Adipose tissue (tissue), 3 donors: Measurements from ENCODE around the gene ENPP3. TPM values are rescaled to one million over a fixed set of nuclear protein-coding genes. Genes with fewer than 3 reads are reported as not detected.

Experiments used
- H3K27ac ChIP-seq: one replicate; pipeline ENCODE4 v1.5.1; 2013; ENCODE audit warnings: low read depth, low read length
- WGBS, 3 donors: extraction: QIAGEN DNeasy Blood & Tissue Kit; methylation state at CpG; one replicate each; pipeline ENCODE4 v1.1.7; 2013; 5-methylcytosine and 5-hydroxymethylcytosine counted together
- polyA plus RNA-seq, 3 donors: library from polyadenylated mRNA; stranded (reverse); fragments of 200-250 nt; gene quantifications; one replicate each; pipeline ENCODE4 v1.2.3, GENCODE V29; 2013
- donor health status: healthy with polysubstance abuse.
- donor health status: Bipolar disorder and iron deficiency.
- donor health status: healthy.

ENPP3 gene
- polyA plus RNA-seq, 3 donors: 0.09 to 0.56 (median 0.54) TPM

DNA sequence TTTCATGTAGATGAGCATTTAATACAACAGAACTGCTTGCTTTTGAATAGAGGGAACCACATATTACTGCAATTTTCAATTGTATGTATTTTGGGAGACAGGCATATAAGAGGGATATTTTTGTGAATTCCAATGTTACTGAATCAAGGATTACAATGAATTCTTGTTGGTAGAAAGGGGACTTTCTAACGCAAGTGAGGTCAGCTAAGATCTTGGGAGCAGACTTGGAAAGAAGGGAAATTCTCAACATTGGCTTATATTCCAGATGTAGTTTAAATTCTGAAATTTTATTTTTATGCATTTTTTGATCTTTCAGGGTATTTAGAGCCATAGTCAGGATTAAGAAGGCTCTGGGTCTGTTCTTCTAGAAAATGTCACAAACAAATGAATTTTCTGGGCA, 117.0 kb downstream of the ENPP3 start:
- no peak overlapping the region for H3K27ac ChIP-seq
- 69 to 100% (median 71%) methylated on average over 1 of the region's 1 CpG for WGBS, 3 donors

DNA sequence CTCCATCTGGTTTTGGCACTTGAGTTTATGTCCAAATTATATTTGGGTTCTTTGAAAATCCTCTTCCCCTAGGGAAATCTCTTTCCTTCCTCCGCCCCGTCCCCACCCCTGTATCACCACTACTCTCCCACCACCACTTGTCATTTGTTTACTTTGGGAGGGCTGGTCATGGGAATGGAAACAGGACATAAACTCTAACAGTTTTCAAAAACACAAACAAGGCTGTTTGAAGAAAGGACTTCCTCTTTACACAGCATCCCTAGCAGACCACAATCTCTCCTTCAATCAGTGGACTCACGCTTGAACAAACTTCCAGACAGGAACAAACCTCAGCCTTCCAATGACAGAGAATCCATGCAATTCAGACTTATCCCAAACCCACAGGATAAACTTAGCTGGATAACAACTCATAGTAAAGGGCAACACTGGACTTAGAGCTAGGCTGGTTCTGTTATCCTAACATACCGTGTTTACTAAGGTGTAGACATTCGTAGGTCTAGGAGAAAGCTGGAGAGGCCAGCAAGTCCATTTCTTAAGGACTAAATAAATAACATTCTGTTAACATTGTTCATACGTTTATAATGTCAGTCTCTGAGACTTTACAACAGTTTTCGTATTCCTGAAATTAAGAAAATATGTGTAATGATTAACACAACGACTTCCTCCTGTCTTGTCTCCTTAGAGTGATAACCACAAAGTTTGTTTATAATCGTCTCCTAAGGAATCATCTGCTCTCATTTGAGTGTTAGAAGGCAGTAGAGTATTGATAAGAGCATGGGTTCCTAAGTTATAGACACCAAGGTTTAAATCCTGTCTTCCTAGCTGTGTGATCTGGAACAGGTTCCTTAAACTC, 117.8 kb downstream of the ENPP3 start:
- WGBS, 3 donors: 46 to 61% (median 47%) methylated on average over 9 of the region's 9 CpGs
- no peak overlapping the region for H3K27ac ChIP-seq

DNA sequence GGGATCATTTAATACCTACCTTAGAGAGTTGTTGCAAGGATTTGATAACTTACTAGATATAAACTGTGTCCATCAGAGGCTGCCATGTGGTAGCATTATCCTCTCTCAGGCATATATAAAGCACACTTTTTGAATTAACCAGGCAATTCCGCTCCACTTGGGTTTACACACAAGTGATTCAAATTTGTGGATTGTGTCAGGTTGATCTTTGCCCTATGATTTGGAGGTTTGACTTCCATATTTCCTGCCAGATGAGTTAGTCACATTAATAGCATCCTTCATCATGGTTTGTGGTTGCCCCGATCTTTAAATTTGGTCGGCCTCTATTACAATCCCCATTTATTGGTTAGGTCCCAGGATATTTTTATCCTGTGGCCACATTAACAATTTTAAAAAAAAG, 118.5 kb downstream of the ENPP3 start:
- H3K27ac ChIP-seq: no peak overlapping the region
- 86 to 96% (median 90%) methylated on average over 3 of the region's 3 CpGs for WGBS, 3 donors

DNA sequence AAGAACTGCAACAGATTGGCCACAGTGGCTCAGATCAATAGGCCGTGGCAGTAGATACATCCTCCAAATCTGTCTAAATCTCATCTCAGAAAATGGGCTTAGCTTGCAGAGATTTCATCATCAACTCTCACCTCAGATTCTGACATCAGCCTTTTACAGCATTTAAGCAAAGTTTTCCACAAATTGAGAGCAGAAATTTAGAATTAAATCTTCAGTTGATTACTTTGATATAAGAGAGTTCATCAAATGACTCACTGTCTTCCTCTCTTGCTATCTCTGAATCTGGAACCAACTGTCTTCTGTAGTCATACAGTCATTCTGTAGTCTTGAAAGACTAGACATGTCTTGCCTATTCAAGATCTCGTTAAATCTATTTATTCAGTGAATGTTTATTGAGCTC, 118.9 kb downstream of the ENPP3 start:
- 87 to 92% (median 87%) methylated on average over 2 of the region's 2 CpGs for WGBS, 3 donors
- no peak overlapping the region for H3K27ac ChIP-seq

DNA sequence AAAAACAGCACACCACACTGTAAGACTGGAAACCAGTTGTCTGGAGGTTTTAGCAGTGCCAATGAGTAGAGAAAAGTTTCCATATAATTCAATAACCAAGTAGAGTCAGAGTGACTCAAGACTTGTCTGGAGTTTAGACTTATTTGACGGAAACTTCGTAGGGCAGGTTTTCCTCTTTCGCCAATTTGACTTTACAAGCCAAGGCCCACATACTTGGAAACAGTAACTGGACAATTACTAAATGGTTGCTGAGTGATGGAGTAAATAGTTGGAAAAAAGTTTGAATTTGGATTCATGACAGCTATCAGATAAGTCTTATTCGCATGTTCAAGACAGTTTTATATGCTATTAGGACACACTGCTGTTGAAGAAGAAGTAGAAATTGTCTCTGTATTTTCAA, 121.8 kb downstream of the ENPP3 start:
- 70 to 88% (median 79%) methylated on average over 4 of the region's 4 CpGs for WGBS, 3 donors
- H3K27ac ChIP-seq: no peak overlapping the region

DNA sequence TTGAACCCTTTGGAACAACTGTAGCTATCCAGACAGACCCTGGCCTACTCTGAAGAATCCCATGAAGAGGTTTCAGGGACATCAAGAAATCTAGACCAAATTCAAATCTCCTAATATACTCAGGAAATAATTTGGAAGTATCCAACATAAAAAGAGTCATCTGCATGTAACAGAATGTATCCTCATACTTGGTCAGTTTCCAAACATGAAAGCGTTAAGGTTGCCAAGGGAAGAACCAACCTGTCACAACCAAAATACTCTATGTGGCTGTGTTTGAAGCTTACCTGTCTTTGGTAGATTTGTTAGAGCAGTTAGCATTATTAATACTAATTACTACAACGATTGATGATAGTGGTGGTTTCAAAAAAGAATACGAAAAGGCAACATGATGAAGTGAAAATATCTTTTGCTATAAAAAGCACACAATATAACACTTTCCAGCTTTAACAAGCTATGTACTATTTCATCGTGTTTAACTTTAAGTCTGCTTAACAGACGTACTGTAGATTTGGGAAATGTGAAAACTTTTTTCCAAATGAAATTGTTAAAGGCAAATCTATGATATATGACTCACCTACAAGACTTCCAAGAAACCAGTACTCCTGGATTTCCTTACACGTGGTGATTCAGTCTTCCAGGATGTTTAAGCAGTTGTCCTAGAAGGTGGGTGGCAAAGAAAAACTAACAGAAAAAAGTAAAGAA, 124.1 kb downstream of the ENPP3 start:
- H3K27ac ChIP-seq: no peak overlapping the region
- 72 to 75% (median 72%) methylated on average over 6 of the region's 6 CpGs for WGBS, 3 donors

DNA sequence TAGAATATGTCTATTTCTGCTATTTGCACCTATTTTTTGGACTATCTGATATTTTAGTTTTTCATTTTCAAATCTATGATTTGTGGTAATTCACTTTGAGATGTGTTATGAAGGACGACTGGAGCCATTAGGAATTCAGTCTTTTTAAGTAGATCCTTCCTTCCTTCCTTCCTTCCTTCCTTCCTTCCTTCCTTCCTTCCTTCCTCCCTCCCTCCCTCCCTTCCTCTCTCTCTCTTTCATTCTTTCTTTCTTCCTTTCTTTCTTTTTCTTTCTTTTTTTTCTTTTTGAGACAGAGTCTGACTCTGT, 124.6 kb downstream of the ENPP3 start:
- no peak overlapping the region for H3K27ac ChIP-seq
- WGBS, 3 donors: 71 to 83% (median 78%) methylated on average over 1 of the region's 1 CpG

DNA sequence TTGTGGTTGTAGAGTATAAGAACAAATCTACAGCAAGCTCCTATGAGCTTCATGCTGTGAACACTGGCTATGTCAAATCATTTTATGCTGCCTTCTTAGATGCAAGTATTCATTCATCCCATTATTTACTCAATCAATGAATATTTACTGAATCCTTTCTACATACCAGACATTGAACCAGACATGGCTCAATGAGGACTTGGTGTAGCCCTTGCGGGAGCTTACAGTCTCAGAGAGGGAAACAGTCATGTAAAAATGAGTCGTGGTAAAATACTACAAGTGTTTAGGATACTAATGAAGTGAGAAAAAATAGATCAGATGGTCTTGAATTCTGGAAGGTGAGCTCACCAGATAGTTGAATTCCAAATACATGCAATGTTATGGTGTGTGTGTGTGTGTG, 125.9 kb downstream of the ENPP3 start:
- 89 to 91% (median 90%) methylated on average over 2 of the region's 2 CpGs for WGBS, 3 donors
- no peak overlapping the region for H3K27ac ChIP-seq

DNA sequence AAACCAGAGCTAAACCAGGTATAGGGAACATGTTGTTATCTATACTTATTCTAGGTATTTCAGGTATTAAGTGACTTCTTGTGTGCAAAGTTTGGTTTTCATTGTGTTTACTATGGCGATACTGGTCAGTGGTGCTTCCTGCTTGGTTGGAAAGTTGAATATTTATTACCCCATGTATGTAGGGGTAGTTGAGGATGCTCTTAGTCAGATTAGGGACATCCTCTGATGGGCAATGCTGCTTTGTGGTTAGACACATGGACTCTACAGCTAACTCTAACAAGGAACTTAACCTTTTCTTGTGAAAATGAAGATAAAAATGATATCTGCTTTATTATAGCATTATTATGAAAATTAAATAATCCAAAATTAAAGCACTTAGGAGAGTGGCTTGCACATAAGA, 126.6 kb downstream of the ENPP3 start:
- 46 to 58% (median 48%) methylated on average over 1 of the region's 1 CpG for WGBS, 3 donors
- no peak overlapping the region for H3K27ac ChIP-seq

DNA sequence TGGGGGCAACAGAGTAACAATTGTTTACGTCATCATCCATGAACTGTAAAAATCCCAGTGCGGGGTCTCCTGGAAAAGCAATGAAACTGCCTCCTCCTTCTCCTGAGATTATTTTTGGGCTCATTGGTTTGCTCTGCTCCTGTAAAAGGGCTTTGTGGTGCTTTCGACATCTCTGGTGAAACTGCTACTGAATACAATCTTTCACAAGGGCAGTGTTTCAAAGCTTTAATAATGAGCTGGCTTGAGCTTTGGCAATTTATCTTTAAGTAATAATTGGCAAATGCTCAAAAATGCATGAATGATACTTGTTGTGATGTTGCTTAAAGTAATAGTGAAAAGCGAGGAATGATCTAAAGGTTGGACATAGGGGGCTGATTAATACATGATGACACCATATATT, 127.2 kb downstream of the ENPP3 start:
- no peak overlapping the region for H3K27ac ChIP-seq
- 72 to 87% (median 76%) methylated on average over 4 of the region's 4 CpGs for WGBS, 3 donors

DNA sequence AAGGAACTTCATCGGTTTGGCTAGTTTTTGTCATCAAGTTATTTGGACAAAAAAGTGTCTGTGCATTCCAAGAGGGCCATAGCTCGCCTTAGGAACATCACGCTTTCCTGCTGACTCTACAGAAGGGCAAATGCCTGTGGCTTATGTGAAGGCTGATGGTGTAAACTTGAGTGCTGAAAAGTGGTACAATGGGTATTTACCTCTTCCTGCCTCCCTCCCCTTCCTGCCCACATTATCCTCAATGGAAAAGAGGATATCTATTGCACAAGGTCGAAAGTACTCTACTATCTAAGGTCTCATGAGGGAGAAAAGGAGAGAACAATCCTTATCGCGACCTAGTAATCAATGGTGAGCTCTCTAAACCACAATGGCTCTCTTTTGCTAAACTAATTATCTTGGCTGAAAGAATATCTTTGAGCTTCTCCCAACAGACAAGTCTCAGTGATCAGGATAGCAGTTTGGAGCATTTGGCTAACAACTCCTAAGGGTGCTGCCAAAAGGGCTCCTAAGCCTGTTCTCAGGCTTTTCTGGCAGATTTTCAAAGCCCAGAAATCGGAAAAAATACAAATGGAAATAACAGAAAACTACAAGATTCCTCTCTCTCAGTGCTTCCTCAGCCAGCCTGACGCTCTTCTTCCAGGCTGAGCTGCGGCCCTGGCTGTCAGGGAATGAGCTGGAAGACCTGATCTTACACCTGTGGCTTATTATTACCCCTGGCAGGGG, 128.1 kb downstream of the ENPP3 start:
- H3K27ac ChIP-seq: no peak overlapping the region
- WGBS, 3 donors: 46 to 71% (median 57%) methylated on average over 9 of the region's 9 CpGs

DNA sequence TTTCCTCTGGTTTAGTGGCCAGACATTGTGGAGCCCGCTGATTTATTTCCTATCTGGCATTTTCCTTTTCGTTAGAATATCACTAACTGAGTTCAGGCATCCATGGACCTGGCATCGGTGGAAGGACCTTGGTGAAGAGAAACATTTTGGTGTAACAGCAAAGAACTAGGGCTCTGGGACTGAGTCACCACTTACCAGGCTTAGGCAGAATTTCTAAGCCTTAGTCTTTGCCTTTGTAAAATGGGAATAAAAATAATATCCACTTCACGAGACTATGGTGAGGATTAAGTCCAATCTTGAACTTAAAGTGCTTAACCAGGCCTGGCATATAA, 128.7 kb downstream of the ENPP3 start:
- 72 to 76% (median 74%) methylated on average over 4 of the region's 4 CpGs for WGBS, 3 donors

DNA sequence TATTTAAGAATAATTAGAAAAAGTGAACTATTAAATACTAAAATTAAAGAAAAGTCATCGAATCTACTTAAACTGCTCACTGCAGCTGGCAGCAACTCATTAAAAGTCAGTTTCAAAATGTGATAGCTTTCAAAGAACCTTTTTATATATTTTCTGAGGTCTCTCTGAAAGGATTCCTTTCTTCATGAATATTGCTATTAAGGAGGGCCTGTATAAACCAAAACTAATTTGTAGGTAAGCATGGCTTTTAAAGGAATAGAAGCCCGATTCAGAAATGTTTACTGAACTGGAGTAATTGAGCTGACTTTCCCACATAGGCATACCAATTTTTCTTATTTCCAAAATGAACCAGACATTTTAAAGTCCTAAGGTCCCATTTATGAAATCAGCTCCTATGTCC, 129.5 kb downstream of the ENPP3 start:
- H3K27ac ChIP-seq: no peak overlapping the region

More for the DNA sequence above, 128.7 kb downstream of the ENPP3 start:
- no peak overlapping the region for H3K27ac ChIP-seq

DNA sequence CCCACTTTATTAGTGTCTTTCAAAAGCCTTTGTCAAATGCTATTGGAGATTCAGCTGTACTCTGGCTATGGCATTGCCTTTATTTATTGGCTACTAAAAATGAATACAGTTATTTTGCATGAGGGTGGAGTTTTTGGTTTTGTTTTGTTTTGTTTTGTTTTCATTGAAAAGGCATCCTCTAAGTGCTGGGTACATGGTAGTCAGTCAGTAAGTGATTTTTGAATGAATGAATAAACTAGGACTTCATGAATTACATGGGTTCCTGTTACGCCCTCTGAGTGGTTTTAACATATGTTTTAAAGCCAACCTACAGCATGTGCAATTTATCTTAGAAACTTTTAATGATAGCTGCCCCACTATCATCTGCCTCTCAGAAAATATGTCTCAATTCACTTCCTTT, 131.9 kb downstream of the ENPP3 start:
- 87 to 95% (median 88%) methylated on average over 1 of the region's 1 CpG for WGBS, 3 donors
- H3K27ac ChIP-seq: no peak overlapping the region

More for the DNA sequence above, 129.5 kb downstream of the ENPP3 start:
- 71 to 86% (median 85%) methylated on average over 2 of the region's 2 CpGs for WGBS, 3 donors

DNA sequence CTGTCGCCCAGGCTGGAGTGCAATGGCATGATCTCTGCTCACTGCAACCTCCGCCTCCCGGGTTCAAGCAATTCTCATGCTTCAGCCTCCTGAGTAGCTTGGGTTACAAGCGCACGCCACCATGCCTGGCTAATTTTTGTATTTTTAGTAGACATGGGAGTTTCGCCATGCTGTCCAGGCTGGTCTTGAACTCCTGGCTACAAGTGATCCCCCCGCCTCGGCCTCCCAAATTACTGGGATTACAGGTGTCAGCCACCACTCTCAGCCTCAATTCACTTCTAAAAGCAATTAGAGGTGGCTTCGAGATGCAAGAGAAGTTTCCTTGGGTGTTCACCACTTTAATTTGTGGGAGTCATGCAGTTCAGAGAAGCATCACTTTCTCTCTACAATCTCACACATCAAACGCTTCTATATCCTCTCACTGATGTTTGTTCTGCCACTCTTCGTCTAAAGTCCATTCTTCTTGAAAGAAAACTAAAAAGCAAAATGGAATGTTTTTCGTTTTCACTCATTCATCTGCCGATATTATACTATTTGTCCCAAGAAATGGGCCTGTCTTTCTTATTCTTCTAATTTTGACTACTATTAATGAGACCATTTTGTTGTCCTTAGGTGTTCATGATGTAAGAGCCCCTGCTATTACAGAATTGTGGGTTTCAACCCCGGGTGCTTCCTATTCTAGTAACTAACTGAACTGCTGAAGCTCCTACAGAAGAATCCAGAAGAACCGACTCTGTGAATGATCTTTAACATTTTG, 132.5 kb downstream of the ENPP3 start:
- H3K27ac ChIP-seq: no peak overlapping the region
- WGBS, 3 donors: 86 to 90% (median 90%) methylated on average over 15 of the region's 15 CpGs

DNA sequence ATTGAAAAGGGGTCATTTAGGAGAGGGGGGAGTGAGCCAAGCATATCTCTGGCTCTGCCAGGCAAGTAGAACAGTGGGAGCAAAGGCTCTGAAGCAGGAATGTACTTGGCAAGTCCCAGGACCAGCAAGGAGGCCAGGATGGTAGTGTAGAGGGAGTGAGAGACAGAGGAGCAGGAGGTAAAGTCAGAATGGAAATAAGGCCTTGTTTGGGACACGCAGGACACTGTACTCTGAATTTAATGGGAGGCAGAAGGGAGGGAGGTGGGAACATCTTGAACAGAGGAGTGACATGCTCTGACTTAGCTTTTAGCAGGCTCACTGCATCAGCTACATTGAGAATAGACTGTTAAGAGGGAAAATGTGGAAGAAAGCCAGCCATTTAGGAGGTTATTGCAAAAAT, 133.7 kb downstream of the ENPP3 start:
- H3K27ac ChIP-seq: no peak overlapping the region
- 82 to 91% (median 83%) methylated on average over 1 of the region's 1 CpG for WGBS, 3 donors

DNA sequence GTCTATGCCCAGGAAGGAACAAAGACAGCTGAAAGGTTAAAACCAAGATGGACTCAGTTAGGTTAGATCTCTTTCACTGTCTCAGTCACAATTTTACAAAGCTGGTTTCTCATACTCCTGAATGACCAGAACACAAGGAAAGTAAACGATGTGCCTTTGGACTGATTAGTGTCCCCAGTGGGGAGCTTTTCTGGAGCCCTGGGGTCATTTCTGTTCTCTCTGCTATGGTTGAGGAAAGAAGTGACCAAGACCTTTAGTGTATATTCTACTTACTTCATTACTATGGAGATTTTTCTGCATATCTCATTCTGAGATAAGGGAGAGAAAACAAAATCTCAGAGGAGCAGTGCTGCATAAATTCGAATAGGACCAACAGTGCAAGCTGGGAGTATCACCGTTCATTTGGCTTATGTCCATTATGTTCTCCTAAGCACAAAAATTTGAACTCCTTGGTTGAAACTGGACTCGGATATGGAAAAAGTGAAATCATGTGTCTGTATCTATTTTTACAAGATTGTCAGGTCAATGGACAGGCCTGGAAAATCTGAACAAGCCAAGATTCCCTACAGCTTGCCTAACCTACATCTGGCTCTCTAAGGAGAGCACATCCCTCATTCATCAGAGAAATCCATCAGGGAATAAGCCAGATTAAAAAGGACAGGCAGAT, 136.3 kb downstream of the ENPP3 start:
- H3K27ac ChIP-seq: no peak overlapping the region
- WGBS, 3 donors: 37 to 59% (median 39%) methylated on average over 4 of the region's 4 CpGs

DNA sequence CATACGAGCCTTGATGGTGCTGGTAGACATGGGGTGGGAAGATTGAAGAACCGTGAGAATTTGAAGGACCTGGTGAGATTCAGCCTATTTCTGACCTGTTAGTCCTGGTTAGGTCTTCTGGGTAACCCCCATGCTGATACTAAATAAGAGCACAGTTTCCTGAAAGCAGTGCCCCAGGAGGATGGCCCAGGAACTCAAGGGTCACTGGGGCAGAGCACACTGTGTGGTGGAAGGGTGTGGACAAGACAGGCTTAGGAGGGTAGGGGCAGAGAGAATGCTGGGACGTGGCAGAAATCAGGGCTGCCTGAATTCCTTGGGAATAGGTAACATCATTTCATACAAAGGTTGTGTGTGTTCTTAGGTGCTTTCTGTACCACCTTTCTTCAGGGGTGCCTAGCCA, 138.8 kb downstream of the ENPP3 start:
- no peak overlapping the region for H3K27ac ChIP-seq

More for the DNA sequence above, 138.8 kb downstream of the ENPP3 start:
- WGBS, 3 donors: 83 to 92% (median 89%) methylated on average over 3 of the region's 3 CpGs
